SH-SY5Y (cell line): Measurements from ENCODE around the gene MGAT4D.

ENCODE experiments used
- GATA2 ChIP-seq: IDR thresholded peaks from 2 replicates; pipeline ENCODE4 v1.6.1; 2011; ENCODE audit warnings: mild to moderate bottlenecking, low read depth, low read length
- GATA3 ChIP-seq: IDR thresholded peaks from 2 replicates; pipeline ENCODE4 v1.6.1; 2011; ENCODE audit warnings: low read depth, mild to moderate bottlenecking, low read length, moderate library complexity

- TF ChIP-seq GATA3 (no peak), GATA2 (no peak)
These were observed 49.9 kb downstream of the MGAT4D start for GRCh38 chr4:140448162-140448561.
